ENCODE results near the gene CDC14B.

CDC14B gene

DNA sequence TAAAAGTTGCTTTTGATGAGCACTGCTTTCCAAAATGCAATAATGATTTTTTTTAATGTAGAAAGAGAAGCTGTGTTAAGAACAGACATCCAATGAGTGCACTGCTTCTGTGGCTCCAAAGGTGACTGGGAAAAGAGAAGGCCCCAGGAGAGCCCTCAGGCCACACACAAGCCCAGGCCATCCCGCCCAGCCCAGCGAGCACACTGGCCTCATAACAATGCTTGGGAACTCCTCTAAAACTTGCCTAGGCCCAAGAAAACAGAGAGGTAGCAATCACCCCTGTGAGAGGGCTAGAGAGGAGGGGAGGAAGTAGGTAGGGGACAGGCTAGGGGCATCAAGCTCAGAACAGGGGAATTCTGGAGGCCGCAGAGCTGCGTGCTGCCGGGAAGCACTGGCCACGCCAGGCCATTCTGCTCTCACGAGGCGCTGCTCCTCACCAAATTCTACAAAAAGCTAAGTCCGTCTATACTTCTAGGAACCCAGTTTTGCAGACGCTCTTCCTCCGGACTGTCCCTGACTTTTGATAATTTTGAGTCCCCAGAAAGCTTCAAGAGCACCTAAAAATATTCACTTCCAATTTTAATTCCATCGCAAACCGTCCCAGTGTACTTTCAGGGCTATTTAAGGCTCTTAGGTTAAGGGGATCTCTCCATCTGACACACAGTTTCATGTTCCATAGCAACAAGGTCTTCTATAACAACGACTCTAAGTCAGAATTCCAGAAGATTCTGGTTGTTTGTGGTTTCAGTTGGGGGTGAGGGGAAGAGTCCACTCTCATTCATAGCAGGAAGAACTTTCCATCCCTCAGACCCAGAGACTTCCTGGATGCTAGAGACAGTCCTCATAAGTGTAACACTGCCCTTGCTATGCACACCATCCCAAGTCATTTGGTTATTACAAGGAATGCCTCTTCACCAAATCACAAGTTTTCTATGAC, 118.7 kb downstream of the CDC14B start:
- DNase-seq = peak; percentile 54

- no peak for DNase-seq
Measured at GRCh38 chr9:96499257-96499656, 120.4 kb downstream of the CDC14B start.

DNA sequence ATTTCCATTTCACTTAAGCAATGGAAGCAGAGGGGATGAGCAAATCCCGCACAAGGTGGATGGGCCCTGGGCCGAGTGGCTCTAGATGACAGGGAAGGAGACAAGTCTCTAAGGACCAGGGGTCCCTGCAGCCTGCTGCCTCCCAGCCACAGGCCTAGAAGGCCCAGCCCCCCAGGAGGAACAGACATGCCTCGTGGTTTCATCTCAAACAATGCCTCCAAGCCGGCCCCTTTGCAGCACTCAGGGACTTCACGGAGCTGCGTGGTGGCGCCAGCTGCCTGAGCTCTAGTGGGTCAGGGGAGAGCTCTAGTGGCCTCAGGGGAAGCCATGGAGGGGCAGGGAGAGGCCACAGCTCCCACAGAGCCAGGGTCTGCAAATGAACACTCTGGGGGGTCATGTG, 120.8 kb downstream of the CDC14B start:
- DNase-seq = no peak

GRCh38 chr9:96497117-96497399, 122.6 kb downstream of the CDC14B start:
- no peak for DNase-seq

DNA sequence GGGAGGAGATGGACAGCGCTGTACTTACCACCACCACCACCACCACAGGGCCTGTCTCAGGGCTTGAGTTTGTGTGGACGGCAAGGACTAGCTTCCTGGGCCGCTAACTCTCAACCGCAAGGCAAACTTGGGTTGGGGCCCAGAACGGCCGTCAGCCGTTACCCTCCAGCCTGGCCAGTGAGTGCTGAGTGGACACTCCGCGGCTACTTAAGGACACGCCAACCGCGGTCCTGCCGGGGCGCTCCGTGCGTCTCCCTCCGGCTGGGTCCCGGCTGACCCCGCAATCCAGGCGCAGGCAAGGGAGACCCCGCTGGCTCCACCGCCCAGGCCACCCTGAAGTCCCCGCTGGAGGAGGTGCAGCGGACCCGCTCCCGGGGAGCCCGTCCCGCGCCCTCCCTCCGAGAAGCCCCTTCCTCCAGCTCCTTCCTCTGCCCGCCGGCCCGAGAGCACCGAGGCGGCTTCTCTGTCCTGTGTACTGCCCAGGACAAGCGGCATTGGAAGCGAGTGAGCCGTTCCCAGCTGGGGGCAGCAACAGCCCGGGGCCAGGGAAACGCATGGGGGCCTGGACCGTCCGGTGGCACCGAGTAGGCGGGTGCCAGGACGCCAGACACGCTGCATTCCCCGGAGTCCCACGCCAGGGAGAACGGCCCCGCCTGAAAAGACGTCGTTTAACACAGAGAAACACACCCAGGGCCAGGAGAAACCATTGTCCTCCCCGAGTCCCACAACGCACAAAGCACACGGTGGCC, 123.1 kb downstream of the CDC14B start:
- no peak for DNase-seq

DNA sequence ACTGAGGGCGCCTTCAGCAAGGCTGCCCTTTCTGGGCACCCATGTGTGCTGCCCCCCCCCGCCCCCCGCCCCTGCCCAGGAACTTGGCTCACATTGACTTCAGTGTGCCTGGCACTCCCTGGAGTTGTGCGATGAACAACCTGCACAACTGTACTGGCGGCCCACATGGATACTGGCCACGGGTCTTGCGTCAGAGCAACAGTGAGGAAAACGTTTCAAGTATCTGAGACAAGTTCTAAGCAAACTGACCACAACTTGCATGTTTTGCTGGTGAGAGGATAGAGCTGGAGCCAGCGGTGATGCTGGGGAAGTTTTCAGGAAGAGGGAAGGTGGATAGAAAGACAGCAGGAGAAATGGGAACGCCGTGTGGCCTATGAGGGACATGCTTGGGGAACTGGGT, 124.3 kb downstream of the CDC14B start:
- peak; percentile 77 for DNase-seq

- DNase-seq = no peak
Measured at GRCh38 chr9:96494215-96494800, 125.3 kb downstream of the CDC14B start.

DNA sequence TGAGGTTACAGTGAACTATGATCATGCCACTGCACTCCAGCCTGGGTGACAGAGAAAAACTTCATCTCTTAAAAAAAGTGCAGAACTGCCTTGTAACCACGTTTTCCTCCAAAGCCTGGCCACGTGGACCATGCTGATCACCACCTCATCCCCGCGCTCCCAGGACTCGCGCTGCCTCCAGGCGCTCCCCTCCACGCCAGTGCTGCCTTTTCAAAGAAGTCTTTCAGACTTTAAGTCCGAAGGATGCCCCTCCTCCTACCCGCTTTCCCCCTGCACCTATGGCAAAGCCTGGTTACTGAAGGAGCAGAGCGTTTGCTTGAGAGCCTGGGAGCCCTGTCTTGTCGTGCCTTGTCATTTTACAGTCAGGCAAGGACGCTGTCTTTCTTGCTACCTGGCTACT, 125.9 kb downstream of the CDC14B start:
- no peak for DNase-seq

- no peak for DNase-seq
Measured at GRCh38 chr9:96492993-96493531, 126.6 kb downstream of the CDC14B start.

DNA sequence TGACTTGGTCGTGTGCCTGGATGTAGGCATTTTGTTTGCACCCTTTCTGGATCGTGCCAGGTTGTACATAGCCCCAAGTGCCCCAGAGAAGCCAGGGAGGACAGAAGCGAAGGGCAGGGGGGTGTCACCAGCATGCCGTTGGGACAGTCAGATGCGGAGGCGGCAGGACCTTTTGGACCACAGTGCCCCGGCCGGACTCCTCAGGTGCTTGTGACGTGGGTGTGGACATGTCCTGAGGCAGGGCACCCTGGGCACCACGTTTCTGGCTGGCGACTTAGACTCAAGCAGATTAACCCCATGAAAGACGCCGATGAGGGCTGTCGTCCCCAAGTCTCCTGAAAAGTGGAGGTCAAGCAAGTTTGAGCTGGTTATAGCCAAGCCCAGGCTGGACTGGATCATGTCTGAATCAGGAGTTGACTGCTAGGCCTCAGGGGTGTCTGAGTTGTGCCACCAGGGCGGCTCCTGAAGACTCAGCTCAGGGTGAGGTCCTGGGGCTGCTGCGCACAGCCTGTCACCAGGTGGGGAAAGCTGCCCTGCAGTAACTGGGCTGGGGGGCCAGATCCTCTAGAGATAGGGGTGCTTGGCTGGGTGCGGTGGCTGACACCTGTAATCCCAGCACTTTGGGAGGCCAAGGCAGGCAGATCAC, 127.6 kb downstream of the CDC14B start:
- DNase-seq = no peak

- no peak for DNase-seq
Measured at GRCh38 chr9:96491079-96491879, 128.4 kb downstream of the CDC14B start.

DNA sequence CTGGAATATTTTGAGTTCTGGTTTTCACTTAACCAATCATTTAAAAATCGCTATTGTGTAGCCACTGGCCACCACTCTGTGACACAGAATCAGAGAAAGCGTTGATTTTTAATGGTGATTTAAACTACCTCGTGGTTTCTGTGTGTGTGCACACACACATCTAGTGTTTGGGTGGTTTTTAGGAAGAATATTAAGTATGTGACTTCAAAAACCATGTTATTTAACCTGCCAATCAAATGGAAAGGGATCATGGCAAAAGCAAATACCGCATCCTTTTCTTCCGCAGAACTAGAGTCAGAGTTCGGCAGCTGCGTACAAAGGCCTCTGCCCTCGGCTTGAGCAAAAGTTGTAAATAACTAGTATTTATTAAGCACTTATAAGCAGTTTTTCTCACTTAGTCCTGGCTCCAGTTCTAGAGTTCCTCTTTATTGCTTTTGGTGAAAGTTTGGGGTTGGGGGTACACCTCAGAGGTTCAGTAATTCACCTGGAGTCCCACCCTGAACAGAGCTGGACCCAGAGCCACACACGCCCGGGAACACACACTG, 129.0 kb downstream of the CDC14B start:
- DNase-seq = no peak

- DNase-seq = no peak
Measured at GRCh38 chr9:96489482-96489979, 130.1 kb downstream of the CDC14B start.

DNA sequence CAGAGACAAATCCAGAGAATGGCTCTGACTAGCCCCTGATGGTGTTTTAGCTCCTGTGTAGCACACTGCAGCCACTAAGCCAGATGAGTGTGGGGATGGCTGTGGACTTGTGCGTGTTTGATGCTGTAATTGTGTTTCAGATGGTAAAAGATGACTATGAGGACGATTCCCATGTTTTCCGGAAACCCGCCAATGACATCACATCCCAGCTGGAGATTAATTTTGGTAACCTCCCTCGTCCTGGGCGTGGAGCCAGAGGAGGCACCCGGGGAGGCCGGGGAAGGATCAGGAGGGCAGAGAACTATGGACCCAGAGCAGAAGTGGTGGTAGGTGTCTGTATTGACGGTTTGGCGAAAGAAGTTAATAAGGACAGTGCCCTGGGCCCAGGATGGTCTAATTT, 131.7 kb downstream of the CDC14B start:
- no peak for DNase-seq

DNA sequence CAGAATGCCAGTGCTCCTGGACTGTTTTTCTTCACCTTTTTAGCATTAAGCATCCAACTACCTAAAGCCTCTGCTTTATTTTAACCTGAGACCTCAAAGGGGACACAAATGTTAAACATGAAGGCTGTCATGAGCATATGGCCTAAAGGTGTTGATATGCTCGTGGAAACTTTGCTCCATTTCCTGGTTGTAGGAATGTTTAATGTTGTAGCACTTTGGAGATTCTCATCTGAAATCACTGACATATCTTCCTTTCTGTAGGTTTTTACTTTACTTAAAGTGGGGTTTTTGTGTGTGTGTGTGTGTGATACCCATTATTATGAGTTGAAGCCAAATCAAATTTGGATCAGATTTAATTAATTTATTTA, 132.6 kb downstream of the CDC14B start:
- no peak for DNase-seq

DNA sequence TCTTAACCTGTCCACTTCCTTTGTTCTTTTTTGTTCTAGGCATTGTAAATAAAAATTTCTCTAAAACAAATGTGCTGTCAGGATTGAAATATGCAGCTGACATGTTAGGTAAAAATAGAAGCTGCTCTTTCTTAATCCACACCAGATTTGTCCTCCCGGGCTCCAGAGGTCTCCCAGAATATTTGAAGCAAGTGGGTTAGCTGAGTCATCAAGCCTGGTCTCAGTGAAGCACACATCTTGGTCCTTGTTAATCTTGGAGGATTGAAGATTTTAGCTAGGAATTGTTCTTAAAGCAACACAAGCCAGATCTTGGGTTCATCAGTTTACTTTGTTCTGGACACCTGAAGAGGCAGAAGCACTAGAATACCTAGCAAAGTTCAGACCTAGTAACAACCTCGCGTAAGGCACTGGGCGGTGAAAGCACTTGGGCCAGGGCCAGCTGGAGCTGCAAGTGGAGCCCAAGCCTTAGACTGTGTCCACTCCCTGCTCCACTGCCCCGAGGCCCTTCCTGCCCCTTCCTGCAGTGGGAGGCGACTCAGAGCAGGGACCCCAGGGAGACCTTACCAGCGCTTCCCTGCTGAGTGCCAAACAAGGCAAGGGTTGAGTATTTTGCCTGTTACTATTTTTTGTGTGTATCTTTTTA, 133.1 kb downstream of the CDC14B start:
- peak; percentile 79 for DNase-seq

DNA sequence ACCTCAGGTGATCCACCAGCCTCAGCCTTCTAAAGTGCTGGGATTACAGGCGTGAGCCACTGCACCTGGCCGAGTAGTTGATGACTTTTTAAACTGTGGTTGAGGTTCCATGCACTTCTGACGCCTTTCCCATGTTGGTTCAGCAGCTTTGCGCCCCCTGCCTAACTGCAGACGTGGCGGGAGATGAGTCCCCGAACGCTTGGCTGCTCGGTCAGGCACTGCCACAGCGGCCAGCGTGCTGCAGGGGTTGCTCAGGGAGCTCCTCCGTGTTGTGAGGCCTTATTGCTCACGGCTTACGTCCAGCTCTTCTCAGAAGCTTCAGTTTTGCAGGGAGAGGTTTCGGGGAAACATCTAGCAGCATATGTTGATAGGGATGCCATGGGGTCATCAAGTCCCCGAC, 134.4 kb downstream of the CDC14B start:
- DNase-seq = no peak

DNA sequence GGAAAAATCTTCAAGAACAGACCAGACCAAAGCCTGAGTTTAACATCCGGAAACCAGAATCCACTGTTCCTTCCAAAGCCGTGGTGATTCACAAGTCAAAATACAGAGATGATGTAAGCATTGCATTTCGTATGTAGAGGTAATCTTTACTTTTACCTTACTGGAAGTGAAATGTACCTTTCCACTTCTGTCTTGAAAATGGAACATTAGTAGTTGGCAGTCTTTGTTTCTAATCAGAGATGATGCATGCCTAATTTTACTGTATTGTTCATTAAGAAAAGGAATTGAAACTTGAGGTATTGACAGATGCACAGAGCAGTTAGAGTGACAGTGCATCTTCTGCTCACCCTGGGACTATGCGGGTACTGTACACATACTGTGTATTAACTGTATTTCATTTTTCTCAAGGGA, 135.1 kb downstream of the CDC14B start:
- peak; percentile 22 for DNase-seq

DNA sequence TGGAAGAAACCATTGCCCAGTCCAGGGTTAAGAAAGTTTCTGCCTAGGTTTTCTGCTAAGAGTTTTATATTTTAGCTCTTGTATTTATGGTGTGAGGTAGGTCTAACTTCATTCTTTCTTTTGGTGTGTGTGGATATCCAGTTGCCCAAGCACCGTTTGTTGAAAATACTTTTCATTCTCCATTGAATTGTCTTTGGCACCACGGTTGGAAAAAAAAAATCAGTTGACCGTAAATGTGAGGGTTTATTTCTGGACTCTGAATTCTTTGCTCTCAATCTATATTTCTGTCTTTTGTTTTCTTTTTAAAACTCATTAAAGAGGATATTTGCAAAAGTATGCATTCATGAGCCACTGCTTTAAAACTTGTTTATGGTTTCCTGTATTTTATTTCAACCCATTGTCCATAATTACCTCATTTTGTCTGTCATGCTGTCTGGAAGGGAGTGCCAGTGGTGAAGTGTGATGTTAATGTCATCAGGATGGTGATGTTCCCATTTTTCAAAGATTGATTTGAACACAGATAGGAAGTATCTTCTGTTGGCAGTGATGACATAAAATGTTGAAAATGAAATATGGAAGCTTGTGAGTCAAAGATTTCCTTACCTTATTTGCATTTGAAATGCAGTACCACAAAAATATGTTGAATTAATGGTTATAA, 135.8 kb downstream of the CDC14B start:
- DNase-seq = no peak

DNA sequence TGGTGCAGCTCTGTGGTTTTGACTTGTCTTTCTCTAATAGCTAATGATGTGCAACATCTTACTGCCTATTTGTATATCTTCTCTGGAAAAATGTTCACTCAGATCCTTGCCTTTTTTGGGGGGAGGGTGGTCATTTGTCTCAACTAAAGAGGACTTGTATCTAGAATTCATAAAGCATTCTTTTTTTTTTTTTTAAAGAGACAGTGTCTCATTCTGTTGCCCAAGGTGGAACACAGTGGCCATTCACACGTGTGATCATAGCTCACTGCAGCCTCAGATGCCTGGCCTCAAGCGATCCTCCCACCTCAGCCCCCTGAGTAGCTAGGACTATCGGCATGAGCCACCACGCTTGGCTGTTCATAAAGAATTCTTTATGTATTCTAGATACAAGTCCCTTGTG, 136.4 kb downstream of the CDC14B start:
- no peak for DNase-seq

DNA sequence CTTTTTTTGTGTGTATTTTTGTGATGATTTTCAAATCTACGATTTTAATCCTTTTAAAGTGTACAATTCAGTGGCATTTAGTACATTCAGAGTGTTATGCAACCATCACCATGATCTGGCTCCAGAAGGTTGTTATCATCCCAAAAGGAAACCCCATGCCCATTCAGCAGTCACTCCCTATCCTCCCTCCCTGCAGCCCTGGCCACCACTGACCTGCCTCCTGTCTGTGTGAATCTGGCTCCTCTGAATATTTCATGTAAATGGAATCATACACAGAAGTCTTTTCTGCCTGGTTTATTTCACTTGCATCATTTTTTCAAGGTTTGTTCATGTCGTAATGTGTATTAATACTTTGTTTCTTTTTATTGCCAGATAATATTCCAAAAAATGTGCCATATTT, 137.2 kb downstream of the CDC14B start:
- DNase-seq = no peak
